Omental fat pad (tissue), 4 donors: ENCODE results near the gene PSPH. TPM values are rescaled to one million over a fixed set of nuclear protein-coding genes. Genes with fewer than 3 reads are reported as not detected.
"Not testable (repeated sequence)": the region's sequence is repeated elsewhere in the genome, so short reads cannot be mapped to it uniquely, and the experiment has no call there.

Experiments used
- ATAC-seq: fragments of 150-250 bp; one replicate; pipeline ENCODE4 v1.9.1; 2016; ENCODE audit warnings: mild to moderate bottlenecking, moderate library complexity; ENCODE audit not compliant: low FRiP score
- DNase-seq: peaks from one replicate; pipeline ENCODE4 v3.0.0-alpha.2; 2019; ENCODE audit warnings: low spot score
- total RNA-seq, 4 donors: library from RNA; depleted of rRNA; stranded (reverse); fragments of >200 nt; gene quantifications; one replicate each; pipeline ENCODE4 v1.1.0, GENCODE V29; 2016
- TF ChIP-seq, protein P1 (sequence below), 3 donors: fragments of 450-650 bp; IDR thresholded peaks; one replicate each; pipeline ENCODE4 v1.5.1; 2016 to 2017; ENCODE audit warnings: antibody characterized with exemption in 3 of 3, mild to moderate bottlenecking in 3 of 3, moderate library complexity in 2 of 3

PSPH gene
- total RNA-seq, 4 donors from 2014 or later: 6.8 to 12.5 (median 11.2) TPM

DNA sequence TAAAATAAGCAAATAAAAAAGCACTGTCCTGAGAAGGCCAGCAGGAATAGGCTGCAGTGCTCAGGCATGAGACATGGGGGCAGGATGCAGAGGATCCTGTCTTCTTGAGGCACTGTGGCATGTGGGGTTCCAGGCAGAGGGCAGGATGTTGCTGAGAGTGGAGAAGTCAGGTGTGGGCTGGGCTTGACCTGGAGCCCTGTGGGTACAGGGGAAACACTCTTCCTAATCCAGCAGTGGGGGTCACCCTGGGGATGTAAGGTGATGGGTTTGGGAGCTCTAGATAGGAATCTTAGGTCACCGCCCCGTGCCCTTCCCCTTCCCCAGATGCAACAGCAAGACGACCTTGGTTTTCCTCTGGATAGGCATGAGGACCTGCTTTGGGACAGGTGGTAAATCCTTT is 26.4 kb upstream of the PSPH start:
- TF ChIP-seq, protein P1, sequence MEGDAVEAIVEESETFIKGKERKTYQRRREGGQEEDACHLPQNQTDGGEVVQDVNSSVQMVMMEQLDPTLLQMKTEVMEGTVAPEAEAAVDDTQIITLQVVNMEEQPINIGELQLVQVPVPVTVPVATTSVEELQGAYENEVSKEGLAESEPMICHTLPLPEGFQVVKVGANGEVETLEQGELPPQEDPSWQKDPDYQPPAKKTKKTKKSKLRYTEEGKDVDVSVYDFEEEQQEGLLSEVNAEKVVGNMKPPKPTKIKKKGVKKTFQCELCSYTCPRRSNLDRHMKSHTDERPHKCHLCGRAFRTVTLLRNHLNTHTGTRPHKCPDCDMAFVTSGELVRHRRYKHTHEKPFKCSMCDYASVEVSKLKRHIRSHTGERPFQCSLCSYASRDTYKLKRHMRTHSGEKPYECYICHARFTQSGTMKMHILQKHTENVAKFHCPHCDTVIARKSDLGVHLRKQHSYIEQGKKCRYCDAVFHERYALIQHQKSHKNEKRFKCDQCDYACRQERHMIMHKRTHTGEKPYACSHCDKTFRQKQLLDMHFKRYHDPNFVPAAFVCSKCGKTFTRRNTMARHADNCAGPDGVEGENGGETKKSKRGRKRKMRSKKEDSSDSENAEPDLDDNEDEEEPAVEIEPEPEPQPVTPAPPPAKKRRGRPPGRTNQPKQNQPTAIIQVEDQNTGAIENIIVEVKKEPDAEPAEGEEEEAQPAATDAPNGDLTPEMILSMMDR (IDR thresholded peaks at IDR 0.05): no peak
- ATAC-seq: no peak

DNA sequence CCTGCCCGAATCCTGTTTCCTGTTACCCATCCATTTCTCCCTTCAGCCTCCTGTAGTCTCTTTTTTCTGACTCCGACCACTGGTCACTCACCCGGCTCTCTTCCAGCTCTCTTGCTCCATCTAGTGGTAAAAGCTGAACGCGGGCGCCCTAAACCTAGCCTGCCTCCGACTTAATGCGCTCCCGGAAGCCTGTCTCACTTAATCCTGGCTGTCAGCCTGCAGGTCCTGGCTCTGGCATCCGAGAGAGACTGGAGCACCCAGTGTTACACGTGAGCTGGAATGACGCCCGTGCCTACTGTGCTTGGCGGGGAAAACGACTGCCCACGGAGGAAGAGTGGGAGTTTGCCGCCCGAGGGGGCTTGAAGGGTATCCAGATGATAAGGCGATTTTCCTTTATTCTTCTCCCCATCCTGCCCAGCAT is 23.1 kb upstream of the PSPH start:
- DNase-seq: peak; percentile 73
- TF ChIP-seq, protein P1 (IDR thresholded peaks at IDR 0.05): peak in 1 of 3 donors; percentile 55
- peak; percentile 89 for ATAC-seq

More for the DNA sequence above, 26.4 kb upstream of the PSPH start:
- DNase-seq: no peak

DNA sequence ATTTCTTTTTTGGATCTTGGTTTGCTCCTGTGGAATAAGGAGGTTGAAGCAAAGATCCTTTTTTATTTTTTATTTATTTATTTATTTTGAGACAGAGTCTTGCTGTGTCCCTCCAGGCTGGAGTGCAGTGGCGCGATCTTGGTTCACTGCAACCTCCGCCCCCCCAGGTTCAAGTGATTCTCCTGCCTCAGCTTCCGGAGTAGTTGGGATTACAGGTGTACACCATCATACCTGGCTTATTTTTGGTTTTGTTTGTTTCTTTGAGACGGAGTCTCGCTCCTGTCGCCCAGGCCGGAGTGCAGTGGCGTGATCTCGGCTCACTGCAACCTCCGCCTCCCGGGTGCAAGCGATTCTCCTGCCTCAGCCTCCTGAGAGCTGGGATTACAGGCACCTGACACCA is 15.1 kb upstream of the PSPH start:
- ATAC-seq, DNase-seq: not testable (repeated sequence)

DNA sequence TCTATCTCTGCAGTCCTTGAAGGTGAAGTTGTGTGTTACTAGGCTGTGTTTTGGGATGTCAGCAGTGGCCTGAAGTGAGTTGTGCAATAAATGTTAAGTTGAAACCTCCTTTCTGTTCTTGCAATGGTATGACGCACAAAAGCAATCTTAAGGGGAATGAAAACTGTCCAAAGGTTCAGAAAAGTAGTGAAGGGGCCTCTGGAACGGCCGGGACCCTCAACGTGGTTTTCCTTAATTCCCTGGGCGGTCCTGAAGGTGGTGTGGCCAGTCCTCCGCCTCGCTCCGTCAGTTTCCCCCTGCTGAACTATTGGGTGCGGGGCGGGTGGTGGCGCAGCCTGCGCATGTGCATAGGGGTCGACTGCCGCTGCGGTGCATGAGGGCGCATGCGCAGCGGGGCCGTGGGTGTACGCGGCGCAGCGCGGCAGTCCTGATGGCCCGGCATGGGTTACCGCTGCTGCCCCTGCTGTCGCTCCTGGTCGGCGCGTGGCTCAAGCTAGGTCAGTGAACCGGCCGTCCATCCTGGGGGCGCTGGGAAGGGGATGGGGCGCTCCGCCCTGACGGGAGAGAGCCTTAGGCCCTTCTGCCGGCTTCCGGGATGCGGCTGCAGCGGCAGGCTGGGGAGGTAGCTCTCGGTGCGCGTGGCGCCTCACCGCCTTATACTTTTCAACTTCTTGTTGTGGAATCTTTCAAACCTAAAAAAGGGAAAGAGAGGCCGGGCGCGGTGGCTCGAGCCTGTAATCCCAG is 12.8 kb upstream of the PSPH start, which contains the start of gene SUMF2:
SUMF2 (plus strand) TSS at position 405 of the 744 bp plus-strand sequence; CDS start at position 431, 26 bp downstream.
- ATAC-seq (peak; percentile 99), DNase-seq (peak; percentile 78)
- TF ChIP-seq, protein P1 (IDR thresholded peaks at IDR 0.05): no peak

DNA sequence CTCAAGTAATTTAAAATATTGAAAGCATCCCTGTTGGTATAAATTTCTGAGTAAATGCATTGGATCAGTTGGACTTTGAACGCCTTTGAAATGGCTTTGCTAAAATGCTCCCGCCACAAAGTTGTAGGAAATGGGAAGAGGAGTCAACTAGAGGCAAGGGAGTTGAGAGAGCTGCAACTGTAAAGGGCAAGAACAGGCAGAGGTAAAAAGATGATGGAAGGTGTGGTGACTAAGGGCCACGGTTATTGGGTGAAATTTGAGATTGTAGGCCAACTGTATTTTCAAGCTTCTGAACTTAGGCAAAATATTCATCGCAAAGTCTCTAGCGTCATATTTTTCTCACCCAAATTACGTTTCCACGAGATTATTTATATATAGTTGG is 12.2 kb upstream of the PSPH start:
- TF ChIP-seq, protein P1 (IDR thresholded peaks at IDR 0.05): no peak
- ATAC-seq (peak; percentile 15), DNase-seq (no peak)

DNA sequence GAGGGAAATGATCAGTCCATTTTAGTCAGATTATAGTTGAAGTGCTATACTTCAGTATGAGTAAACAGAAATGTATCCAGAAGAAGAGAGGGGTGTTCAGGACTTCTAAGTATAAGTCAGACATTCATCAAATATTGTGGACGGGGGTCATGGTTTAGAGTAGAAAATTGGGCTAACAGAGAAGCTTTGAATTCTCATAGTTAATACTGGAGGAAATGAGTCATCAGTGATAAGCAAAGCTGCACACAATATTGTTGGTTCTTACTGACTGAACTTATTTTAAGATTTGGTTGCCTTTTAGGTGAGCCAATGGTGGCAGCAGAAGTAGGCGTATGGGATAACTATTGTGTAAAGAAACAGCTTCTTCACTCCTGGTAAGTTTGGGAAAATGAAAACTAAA is 11.1 kb upstream of the PSPH start:
- TF ChIP-seq, protein P1 (IDR thresholded peaks at IDR 0.05): no peak
- DNase-seq: no peak
- peak; percentile 19 for ATAC-seq

DNA sequence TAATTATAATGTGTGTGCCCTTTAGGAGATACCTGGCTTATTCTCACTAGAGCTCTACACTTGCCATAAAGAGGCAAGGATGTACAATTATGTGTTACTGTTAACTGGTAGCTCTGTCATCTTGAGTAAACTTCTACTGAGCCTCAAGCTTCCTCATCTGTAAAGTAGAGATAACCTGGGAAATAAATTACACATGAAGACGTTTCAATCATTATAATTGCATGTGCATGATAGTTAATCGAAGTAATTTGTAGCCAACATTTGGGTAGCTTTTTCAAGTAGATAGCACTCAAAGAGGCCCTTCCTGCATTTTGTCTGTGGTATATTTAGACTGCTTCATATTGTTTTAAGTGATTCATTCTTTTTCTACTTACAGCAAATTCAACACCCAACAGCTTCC is 2.7 kb upstream of the PSPH start:
- TF ChIP-seq, protein P1 (IDR thresholded peaks at IDR 0.05): no peak
- ATAC-seq: no peak

More for the DNA sequence above, 2.7 kb upstream of the PSPH start:
- DNase-seq: no peak
